ENCODE measurements around the gene POU2F1.

DNA sequence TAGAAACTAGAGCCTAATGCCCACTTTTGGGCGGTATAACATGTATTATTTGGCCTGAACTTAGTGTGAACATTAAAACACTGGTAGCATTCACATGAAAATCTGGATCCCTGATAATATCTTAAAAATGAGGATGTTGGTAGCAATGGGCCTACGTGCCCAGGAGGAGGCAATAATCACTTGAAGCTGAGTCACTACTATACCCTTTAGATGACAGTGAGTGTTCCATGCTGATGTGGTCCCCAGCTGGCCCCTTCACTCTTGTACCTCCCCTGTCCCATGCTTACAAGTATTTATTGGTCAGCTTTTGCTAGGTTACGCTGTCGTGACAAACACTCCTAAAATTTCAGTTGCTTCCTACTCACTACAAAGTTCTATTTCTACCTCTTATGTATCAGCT lies 23.0 kb upstream of the POU2F1 start:
- TF ChIP-seq, protein P1, sequence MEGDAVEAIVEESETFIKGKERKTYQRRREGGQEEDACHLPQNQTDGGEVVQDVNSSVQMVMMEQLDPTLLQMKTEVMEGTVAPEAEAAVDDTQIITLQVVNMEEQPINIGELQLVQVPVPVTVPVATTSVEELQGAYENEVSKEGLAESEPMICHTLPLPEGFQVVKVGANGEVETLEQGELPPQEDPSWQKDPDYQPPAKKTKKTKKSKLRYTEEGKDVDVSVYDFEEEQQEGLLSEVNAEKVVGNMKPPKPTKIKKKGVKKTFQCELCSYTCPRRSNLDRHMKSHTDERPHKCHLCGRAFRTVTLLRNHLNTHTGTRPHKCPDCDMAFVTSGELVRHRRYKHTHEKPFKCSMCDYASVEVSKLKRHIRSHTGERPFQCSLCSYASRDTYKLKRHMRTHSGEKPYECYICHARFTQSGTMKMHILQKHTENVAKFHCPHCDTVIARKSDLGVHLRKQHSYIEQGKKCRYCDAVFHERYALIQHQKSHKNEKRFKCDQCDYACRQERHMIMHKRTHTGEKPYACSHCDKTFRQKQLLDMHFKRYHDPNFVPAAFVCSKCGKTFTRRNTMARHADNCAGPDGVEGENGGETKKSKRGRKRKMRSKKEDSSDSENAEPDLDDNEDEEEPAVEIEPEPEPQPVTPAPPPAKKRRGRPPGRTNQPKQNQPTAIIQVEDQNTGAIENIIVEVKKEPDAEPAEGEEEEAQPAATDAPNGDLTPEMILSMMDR (IDR thresholded peaks at IDR 0.05 in 4 of 5, conservative IDR thresholded peaks at IDR 0.05 in 1 of 5) = no peak
- no peak for TF ChIP-seq POLR2A (IDR thresholded peaks at IDR 0.05)
